ENCODE measurements around the gene KIZ.

KIZ gene

GRCh38 chr20:21272679-21273078 lies 146.8 kb downstream of the KIZ start:
- DNase-seq = no peak

- no peak for DNase-seq
Measured at GRCh38 chr20:21273755-21274386, 148.0 kb downstream of the KIZ start.

GRCh38 chr20:21278829-21279228 lies 152.9 kb downstream of the KIZ start:
- no peak for DNase-seq

- DNase-seq = no peak
Measured at GRCh38 chr20:21279706-21280521, 154.0 kb downstream of the KIZ start.

GRCh38 chr20:21280522-21281016 lies 154.7 kb downstream of the KIZ start:
- no peak for DNase-seq

GRCh38 chr20:21286775-21287174 lies 160.9 kb downstream of the KIZ start:
- DNase-seq = no peak

- no peak for DNase-seq
Measured at GRCh38 chr20:21288587-21289370, 162.9 kb downstream of the KIZ start.

GRCh38 chr20:21289651-21290050 lies 163.8 kb downstream of the KIZ start:
- DNase-seq = no peak

- DNase-seq = no peak
Measured at GRCh38 chr20:21291026-21291425, 165.1 kb downstream of the KIZ start.

GRCh38 chr20:21294755-21295154 lies 168.9 kb downstream of the KIZ start:
- no peak for DNase-seq

All from hippocampal formation (tissue), 2 donors.